ENCODE results near the gene KANSL1.
A peak's percentile ranks its signal among the peaks of the same experiment; 100 is the strongest.

Gene KANSL1

GRCh38 chr17:46202424-46202823 lies 9.2 kb upstream of the KANSL1 start:
- H3K27me3 ChIP-seq (ENCODE audit: control insufficient read depth in 1 of 2, insufficient read depth in 2 of 2, low read length in 2 of 2) = no peaks in the 10 kb centered on the region
- peaks cover 7 to 22% of the 10 kb centered on the region in 2 donors for H3K4me1 ChIP-seq (ENCODE audit: control insufficient read depth in 1 of 2, insufficient read depth in 2 of 2, low read length in 2 of 2)
- peak overlapping the region in 1 of 2 donors; percentile 23 for H3K4me3 ChIP-seq (ENCODE audit: low read depth in 1 of 2, low read length in 2 of 2)
- peaks cover 0 to 6% of the 10 kb centered on the region in 2 donors for H3K9me3 ChIP-seq (ENCODE audit: control insufficient read depth in 1 of 2, low read length in 2 of 2)
- no peak overlapping the region for H3K27ac ChIP-seq (ENCODE audit: low read depth, low read length)
- H3K36me3 ChIP-seq (ENCODE audit: control insufficient read depth in 1 of 2, insufficient read depth in 2 of 2, low read length in 2 of 2) = no peaks in the 10 kb centered on the region
- H3K9ac ChIP-seq (ENCODE audit: low read depth in 1 of 2, low read length in 2 of 2) = no peak overlapping the region

GRCh38 chr17:46201491-46201890 lies 8.3 kb upstream of the KANSL1 start:
- H3K36me3 ChIP-seq (ENCODE audit: control insufficient read depth in 1 of 2, insufficient read depth in 2 of 2, low read length in 2 of 2) = no peaks in the 10 kb centered on the region
- no peak overlapping the region for H3K9ac ChIP-seq (ENCODE audit: low read depth in 1 of 2, low read length in 2 of 2)
- no peaks in the 10 kb centered on the region for H3K27me3 ChIP-seq (ENCODE audit: control insufficient read depth in 1 of 2, insufficient read depth in 2 of 2, low read length in 2 of 2)
- peaks cover 7 to 22% of the 10 kb centered on the region in 2 donors for H3K4me1 ChIP-seq (ENCODE audit: control insufficient read depth in 1 of 2, insufficient read depth in 2 of 2, low read length in 2 of 2)
- H3K27ac ChIP-seq (ENCODE audit: low read depth, low read length) = no peak overlapping the region
- H3K9me3 ChIP-seq (ENCODE audit: control insufficient read depth in 1 of 2, low read length in 2 of 2) = peaks cover 0 to 6% of the 10 kb centered on the region in 2 donors
- no peak overlapping the region for H3K4me3 ChIP-seq (ENCODE audit: low read depth in 1 of 2, low read length in 2 of 2)

GRCh38 chr17:46200197-46200596 lies 7.0 kb upstream of the KANSL1 start:
- peaks cover 11 to 25% of the 10 kb centered on the region in 2 donors for H3K4me1 ChIP-seq (ENCODE audit: control insufficient read depth in 1 of 2, insufficient read depth in 2 of 2, low read length in 2 of 2)
- H3K27me3 ChIP-seq (ENCODE audit: control insufficient read depth in 1 of 2, insufficient read depth in 2 of 2, low read length in 2 of 2) = no peaks in the 10 kb centered on the region
- H3K4me3 ChIP-seq (ENCODE audit: low read depth in 1 of 2, low read length in 2 of 2) = no peak overlapping the region
- no peak overlapping the region for H3K27ac ChIP-seq (ENCODE audit: low read depth, low read length)
- no peaks in the 10 kb centered on the region for H3K9me3 ChIP-seq (ENCODE audit: control insufficient read depth in 1 of 2, low read length in 2 of 2)
- no peaks in the 10 kb centered on the region for H3K36me3 ChIP-seq (ENCODE audit: control insufficient read depth in 1 of 2, insufficient read depth in 2 of 2, low read length in 2 of 2)
- H3K9ac ChIP-seq (ENCODE audit: low read depth in 1 of 2, low read length in 2 of 2) = no peak overlapping the region

- no peaks in the 10 kb centered on the region for H3K36me3 ChIP-seq (ENCODE audit: control insufficient read depth in 1 of 2, insufficient read depth in 2 of 2, low read length in 2 of 2)
- no peaks in the 10 kb centered on the region for H3K9me3 ChIP-seq (ENCODE audit: control insufficient read depth in 1 of 2, low read length in 2 of 2)
- H3K4me3 ChIP-seq (ENCODE audit: low read depth in 1 of 2, low read length in 2 of 2) = no peak overlapping the region
- no peak overlapping the region for H3K9ac ChIP-seq (ENCODE audit: low read depth in 1 of 2, low read length in 2 of 2)
- peaks cover 18 to 33% of the 10 kb centered on the region in 2 donors for H3K4me1 ChIP-seq (ENCODE audit: control insufficient read depth in 1 of 2, insufficient read depth in 2 of 2, low read length in 2 of 2)
- H3K27me3 ChIP-seq (ENCODE audit: control insufficient read depth in 1 of 2, insufficient read depth in 2 of 2, low read length in 2 of 2) = no peaks in the 10 kb centered on the region
- H3K27ac ChIP-seq (ENCODE audit: low read depth, low read length) = no peak overlapping the region
Measured at GRCh38 chr17:46199379-46199778, 6.2 kb upstream of the KANSL1 start.

- peaks cover 18 to 34% of the 10 kb centered on the region in 2 donors for H3K4me1 ChIP-seq (ENCODE audit: control insufficient read depth in 1 of 2, insufficient read depth in 2 of 2, low read length in 2 of 2)
- no peak overlapping the region for H3K9ac ChIP-seq (ENCODE audit: low read depth in 1 of 2, low read length in 2 of 2)
- H3K9me3 ChIP-seq (ENCODE audit: control insufficient read depth in 1 of 2, low read length in 2 of 2) = no peaks in the 10 kb centered on the region
- no peak overlapping the region for H3K4me3 ChIP-seq (ENCODE audit: low read depth in 1 of 2, low read length in 2 of 2)
- no peaks in the 10 kb centered on the region for H3K27me3 ChIP-seq (ENCODE audit: control insufficient read depth in 1 of 2, insufficient read depth in 2 of 2, low read length in 2 of 2)
- no peaks in the 10 kb centered on the region for H3K36me3 ChIP-seq (ENCODE audit: control insufficient read depth in 1 of 2, insufficient read depth in 2 of 2, low read length in 2 of 2)
- no peak overlapping the region for H3K27ac ChIP-seq (ENCODE audit: low read depth, low read length)
Measured at GRCh38 chr17:46198233-46198632, 5.0 kb upstream of the KANSL1 start.

GRCh38 chr17:46197530-46197929 lies 4.3 kb upstream of the KANSL1 start:
- Histone ChIP-seq H3K36me3 (ENCODE audit: control insufficient read depth in 1 of 2, insufficient read depth in 2 of 2, low read length in 2 of 2) (no peaks in the 10 kb centered on the region), H3K27ac (ENCODE audit: low read depth, low read length) (no peak overlapping the region), H3K9me3 (ENCODE audit: control insufficient read depth in 1 of 2, low read length in 2 of 2) (no peaks in the 10 kb centered on the region), H3K4me3 (ENCODE audit: low read depth in 1 of 2, low read length in 2 of 2) (no peak overlapping the region), H3K4me1 (ENCODE audit: control insufficient read depth in 1 of 2, insufficient read depth in 2 of 2, low read length in 2 of 2) (peaks cover 18 to 29% of the 10 kb centered on the region in 2 donors), H3K9ac (ENCODE audit: low read depth in 1 of 2, low read length in 2 of 2) (no peak overlapping the region), H3K27me3 (ENCODE audit: control insufficient read depth in 1 of 2, insufficient read depth in 2 of 2, low read length in 2 of 2) (no peaks in the 10 kb centered on the region)

GRCh38 chr17:46195939-46196716 lies 2.9 kb upstream of the KANSL1 start:
- no peaks in the 10 kb centered on the region for H3K36me3 ChIP-seq (ENCODE audit: control insufficient read depth in 1 of 2, insufficient read depth in 2 of 2, low read length in 2 of 2)
- peaks cover 12 to 20% of the 10 kb centered on the region in 2 donors for H3K4me1 ChIP-seq (ENCODE audit: control insufficient read depth in 1 of 2, insufficient read depth in 2 of 2, low read length in 2 of 2)
- H3K27me3 ChIP-seq (ENCODE audit: control insufficient read depth in 1 of 2, insufficient read depth in 2 of 2, low read length in 2 of 2) = no peaks in the 10 kb centered on the region
- no peak overlapping the region for H3K9ac ChIP-seq (ENCODE audit: low read depth in 1 of 2, low read length in 2 of 2)
- H3K27ac ChIP-seq (ENCODE audit: low read depth, low read length) = no peak overlapping the region
- H3K9me3 ChIP-seq (ENCODE audit: control insufficient read depth in 1 of 2, low read length in 2 of 2) = no peaks in the 10 kb centered on the region
- no peak overlapping the region for H3K4me3 ChIP-seq (ENCODE audit: low read depth in 1 of 2, low read length in 2 of 2)

- no peaks in the 10 kb centered on the region for H3K36me3 ChIP-seq (ENCODE audit: control insufficient read depth in 1 of 2, insufficient read depth in 2 of 2, low read length in 2 of 2)
- H3K9ac ChIP-seq (ENCODE audit: low read depth in 1 of 2, low read length in 2 of 2) = no peak overlapping the region
- no peaks in the 10 kb centered on the region for H3K27me3 ChIP-seq (ENCODE audit: control insufficient read depth in 1 of 2, insufficient read depth in 2 of 2, low read length in 2 of 2)
- H3K4me1 ChIP-seq (ENCODE audit: control insufficient read depth in 1 of 2, insufficient read depth in 2 of 2, low read length in 2 of 2) = peaks cover 20 to 28% of the 10 kb centered on the region in 2 donors
- H3K9me3 ChIP-seq (ENCODE audit: control insufficient read depth in 1 of 2, low read length in 2 of 2) = no peaks in the 10 kb centered on the region
- no peak overlapping the region for H3K4me3 ChIP-seq (ENCODE audit: low read depth in 1 of 2, low read length in 2 of 2)
- H3K27ac ChIP-seq (ENCODE audit: low read depth, low read length) = no peak overlapping the region
Measured at GRCh38 chr17:46195217-46195855, 2.1 kb upstream of the KANSL1 start.

- peak overlapping the region; percentile 98 for H3K27ac ChIP-seq (ENCODE audit: low read depth, low read length)
- H3K9ac ChIP-seq (ENCODE audit: low read depth in 1 of 2, low read length in 2 of 2) = peak overlapping the region; percentile 20 to 62
- H3K27me3 ChIP-seq (ENCODE audit: control insufficient read depth in 1 of 2, insufficient read depth in 2 of 2, low read length in 2 of 2) = no peaks in the 10 kb centered on the region
- H3K9me3 ChIP-seq (ENCODE audit: control insufficient read depth in 1 of 2, low read length in 2 of 2) = no peaks in the 10 kb centered on the region
- peaks cover 28 to 35% of the 10 kb centered on the region in 2 donors for H3K4me1 ChIP-seq (ENCODE audit: control insufficient read depth in 1 of 2, insufficient read depth in 2 of 2, low read length in 2 of 2)
- H3K4me3 ChIP-seq (ENCODE audit: low read depth in 1 of 2, low read length in 2 of 2) = peak overlapping the region; percentile 86 to 90
- H3K36me3 ChIP-seq (ENCODE audit: control insufficient read depth in 1 of 2, insufficient read depth in 2 of 2, low read length in 2 of 2) = no peaks in the 10 kb centered on the region
Measured at GRCh38 chr17:46194393-46195216, 1.4 kb upstream of the KANSL1 start.

Measured in duodenal mucosa (tissue), 2 donors.